ENCODE results near the gene MAD1L1.

MAD1L1 gene

DNA sequence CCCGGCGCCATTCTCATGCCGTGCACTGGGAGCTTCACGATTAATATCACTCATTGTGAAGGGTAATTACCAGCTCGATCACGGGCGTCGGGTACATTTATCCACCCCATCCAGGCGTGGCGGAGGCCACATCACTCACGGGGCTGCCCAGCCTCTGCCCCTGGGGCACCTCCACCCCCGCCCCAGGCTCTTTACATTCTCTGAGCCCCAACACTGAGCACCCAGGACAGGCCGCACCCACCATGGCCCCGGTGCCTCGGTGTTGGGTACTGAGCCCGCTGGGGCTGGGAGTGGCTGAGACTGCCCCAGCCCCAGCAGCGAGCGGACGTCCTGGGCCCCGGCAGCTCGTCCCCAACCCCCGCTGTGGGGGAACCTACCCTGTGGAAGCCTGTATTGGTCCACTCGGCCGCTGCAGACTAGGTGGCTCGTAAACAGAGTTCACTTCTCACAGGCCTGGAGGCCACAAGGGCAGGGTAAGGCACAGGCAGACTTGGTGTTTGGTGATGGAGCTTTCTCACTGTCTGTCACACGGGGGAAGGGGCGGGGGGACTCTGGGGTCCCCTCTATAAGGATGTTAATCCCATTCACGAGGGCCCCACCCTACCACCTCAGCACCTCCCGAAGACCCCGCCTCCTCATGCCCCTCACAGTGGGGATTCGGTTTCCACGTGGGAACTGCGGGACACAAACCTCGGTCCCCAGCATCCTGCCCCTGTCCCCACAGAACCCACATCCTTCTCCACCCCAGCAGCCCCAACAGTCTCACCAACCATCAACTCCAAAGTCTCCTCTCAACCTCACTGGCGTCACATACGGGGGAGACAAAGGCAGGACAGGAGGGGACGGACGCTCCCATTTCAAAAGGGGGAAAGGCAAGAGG is 378.5 kb downstream of the MAD1L1 start:
- no peak for DNase-seq

DNA sequence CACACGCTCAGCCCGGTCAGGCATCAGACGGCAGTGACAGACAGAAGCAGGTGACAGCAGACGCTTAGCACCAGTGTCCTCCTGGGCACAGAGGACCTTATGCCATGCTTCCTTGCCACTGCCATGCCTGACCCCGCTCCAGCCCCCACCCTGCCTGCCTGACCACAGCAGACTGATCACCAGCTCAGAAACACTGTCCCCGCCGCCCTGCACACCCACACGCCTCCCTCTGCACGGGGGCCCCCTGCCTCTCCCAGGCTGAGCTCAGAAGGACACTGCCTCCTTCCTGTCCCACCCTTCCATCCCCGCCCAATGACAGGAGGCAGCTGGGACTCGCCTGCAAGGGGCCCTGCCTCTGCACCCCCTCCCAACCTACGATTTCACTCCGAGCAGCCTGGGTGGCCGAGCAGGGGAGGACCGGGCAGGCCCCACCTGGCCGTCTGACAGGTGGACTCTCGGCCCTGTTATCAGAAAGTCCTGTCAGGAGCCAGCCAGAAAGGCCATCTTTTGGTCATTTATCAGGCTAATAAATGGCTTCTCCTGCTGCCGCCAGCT is 379.2 kb downstream of the MAD1L1 start:
- no peak for DNase-seq

DNA sequence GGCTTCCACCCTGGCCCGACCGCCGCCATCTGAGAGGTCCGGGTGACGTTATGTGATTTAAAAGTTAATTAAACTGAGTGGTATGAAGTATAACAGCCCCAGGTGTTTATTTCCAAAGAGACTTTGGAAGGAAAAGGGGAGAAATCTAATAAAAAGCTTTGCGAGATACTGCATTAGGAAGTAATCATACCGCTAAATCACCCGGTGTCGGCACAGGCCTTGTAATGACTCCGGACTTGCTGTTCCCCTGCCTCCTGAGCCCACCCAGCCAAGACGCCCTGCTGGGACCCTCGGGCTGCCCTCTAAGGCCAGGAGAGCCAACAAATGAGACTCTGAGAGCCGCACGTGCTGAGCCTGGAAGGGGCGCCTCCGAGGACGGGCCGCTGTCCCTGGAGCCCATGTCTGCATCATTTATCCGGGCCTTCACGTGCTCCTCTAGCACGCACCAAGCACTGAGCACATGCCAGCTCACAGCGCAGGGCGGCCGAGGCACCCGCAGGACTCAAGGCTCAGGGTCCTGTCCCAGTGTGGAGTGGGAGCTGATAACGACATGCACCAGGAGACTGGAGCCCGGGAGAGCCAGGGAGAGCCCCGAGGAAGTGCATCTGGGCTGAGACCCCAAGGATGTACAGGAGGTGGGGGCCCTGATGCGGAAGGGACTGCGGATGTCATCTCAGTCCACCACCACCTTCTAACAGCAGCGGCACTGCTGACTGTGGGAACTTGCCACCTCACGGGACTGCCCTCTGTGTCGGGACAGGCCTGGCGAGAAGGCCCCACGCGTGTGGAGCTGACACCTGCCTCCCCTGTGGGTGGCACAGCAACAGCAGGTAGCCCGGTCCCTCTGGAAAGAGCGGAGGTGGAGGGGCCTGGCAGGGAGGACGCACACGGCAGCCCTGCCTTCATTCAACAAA is 380.0 kb downstream of the MAD1L1 start:
- DNase-seq, result no peak

DNA sequence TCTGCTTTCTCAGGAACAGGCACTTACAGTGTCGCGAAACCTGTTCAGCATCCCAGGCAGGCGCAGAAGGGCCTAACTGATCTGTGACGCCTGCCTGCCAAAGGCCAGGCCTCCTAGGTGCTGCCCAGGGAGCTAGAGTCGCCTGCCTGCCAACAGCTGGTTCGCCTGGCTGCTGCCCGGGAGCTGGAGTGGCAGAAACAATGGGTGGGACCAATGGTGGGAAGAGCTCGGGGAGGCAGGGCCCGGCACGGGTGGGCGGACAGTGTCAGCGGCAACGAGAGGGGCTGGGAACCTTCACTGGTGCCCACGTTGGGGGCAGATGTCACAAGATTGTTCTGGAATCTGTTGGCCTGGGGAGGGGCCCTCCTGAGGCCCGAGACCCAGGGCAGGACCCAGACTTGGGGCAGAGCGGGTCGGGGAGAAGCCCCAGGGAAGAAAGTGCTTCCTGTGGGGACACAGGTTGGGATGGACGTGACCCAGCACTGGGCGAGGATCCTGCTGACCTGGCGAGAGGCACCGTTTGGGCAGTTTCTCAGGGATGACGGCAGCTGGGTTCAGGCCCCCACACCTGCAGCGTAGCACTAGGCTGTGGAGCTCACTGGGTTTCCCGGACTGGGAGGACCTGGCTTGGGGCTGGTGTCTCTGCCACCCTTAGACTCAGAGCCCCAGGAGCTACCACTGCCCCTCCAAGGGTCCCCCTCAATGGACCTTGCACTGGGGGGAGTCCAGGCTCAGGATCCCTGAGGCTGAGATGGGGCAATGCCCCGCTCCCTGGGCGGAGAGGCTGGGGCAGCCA is 380.8 kb downstream of the MAD1L1 start:
- no peak for DNase-seq

DNA sequence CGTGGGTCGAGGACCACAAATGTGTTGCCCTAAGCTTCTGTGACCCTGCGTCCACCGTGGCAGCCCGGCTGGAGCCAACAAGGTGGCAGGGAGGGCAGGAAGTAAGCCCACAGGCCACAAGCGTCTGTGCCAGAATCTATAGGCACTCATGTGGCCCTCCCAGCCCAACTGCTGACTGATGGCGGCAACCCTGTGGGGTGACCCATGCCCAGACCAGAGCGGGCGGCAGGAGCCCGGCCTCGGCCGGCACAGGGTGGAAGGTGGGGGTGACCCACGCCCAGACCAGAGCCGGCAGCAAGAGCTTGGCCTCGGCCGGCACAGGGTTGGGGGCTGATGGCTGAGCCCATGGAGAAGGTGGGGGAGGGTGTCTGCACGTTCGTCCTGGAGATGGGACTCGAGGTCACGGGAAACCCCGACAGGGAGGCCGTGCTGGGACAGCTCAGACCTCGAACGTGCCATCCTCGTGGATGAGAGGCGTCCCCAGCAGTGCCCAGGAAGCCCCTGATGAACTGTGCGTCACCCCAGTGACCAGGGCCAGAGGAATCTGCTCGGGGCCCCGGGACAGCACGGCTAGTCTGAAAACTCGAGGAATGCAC is 381.7 kb downstream of the MAD1L1 start:
- no peak for DNase-seq

DNA sequence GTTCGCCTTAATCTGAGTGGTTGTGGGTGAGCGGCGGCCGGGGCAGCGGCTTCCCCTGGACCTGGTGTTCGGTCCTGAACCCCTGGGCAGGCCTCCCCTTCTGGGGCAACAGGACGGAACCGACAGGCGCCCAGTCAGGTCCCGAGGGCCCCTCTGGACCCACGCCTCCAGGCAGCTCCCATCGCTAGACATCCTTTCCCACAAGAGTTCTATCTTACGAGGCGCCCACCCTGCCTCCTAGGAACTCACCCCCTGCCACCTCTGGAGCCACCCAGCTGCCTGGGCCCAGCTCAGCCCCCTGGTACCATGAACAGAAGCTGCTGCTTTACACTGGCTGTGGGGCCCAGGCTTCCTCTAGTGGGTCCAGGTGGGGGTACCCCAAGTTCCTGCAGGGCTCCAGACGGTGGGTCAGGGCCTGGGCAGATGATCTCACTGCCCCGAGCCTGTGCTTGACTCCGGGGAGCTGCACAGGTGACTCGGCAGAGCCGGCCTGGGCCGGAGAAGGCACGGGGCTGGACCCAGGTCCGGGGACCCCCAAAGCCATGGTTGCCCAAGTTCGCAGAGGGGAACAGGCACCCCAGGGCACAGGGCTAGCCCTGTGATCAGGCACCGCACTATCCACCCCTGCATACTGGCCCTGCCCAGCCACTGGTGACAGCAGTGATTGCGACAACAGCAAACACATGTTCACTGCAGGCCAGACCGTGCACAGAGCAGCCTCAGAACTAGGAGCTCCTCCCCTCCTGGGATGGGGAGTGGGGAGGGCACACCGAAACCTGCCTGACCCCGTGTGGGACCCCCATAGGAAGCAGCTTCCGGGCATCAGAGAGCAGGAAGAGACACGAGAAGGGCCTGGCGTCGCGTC is 382.4 kb downstream of the MAD1L1 start:
- no peak for DNase-seq

DNA sequence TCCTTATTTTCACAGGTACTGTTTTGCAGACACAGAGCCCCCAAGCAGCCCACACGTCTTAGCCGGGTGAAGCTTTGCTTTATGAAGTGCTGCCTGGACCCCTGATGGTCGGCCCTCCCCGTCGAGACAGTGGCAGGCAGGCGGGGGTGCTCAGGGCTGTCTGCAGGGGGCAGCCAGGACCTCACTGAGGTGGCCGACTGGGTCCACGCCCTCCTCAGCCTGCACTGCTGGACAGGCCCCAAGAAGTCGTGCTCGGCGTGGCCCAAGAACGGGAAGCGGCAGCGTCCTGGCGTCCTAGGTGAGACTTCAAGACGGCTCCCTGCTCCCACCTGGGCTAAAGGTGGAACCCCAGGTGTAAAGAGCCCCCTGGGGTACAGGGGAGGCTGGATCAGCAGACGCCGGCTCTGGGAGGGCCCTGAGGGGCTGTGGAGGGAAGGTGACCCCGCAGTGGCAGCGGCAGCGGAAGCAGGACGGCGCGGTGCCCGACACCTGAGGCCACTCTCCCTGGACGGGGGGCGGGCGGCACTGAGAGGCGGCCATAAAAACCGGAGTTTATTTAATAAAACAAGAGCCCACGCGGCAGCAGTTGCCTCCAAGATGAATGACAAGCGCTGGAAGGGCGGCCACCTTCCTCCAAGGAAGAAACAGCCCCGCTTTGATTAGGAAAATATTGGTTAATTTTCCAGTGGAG is 383.2 kb downstream of the MAD1L1 start:
- no peak for DNase-seq

DNA sequence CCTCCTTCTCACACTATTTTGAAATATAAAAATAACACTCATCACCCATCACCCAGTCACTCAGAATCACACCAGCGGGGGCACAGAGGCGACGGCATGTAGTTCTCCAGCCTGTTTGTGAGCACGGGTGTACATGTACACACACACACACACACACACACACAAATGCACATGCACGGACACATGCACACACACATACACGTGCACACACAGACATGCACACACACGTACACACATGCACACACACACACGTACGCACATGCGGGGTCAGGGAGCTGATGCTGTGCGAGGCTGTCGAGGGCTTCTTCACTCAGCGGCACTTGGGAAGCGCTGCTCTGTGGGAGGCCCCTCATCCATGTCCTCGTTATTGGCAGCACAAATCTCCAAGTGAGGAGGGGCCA is 383.8 kb downstream of the MAD1L1 start:
- no peak for DNase-seq

DNA sequence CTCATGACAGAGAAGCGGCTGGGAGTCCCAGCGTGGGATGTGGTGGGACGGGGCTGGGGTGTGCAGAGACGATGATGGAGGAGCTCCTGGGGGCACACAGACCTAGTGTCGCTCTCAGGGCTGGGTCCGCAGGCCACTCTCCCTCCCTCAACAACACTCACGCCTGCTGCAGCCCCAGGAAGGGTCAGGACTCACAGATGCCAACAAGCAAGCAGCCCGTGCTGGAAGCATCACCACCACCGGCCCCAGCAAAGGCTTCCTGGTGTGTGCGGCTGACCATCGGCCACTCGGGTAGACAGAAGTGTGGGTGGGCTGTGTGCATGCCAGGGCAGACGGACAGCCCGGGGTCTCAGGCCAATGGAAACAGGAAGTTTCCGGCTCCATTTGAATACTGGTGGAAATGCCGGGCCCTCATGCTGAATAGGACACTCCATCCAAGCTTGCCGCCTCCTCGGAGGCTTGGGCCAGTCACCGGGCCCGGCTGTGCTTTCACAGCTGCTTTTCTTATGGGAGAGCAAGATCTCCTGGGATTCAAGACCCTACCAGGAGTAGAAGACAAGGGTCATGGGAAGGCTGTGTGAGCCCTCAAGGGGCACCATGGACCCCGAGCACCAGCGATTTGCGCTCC is 384.6 kb downstream of the MAD1L1 start:
- DNase-seq, result no peak

DNA sequence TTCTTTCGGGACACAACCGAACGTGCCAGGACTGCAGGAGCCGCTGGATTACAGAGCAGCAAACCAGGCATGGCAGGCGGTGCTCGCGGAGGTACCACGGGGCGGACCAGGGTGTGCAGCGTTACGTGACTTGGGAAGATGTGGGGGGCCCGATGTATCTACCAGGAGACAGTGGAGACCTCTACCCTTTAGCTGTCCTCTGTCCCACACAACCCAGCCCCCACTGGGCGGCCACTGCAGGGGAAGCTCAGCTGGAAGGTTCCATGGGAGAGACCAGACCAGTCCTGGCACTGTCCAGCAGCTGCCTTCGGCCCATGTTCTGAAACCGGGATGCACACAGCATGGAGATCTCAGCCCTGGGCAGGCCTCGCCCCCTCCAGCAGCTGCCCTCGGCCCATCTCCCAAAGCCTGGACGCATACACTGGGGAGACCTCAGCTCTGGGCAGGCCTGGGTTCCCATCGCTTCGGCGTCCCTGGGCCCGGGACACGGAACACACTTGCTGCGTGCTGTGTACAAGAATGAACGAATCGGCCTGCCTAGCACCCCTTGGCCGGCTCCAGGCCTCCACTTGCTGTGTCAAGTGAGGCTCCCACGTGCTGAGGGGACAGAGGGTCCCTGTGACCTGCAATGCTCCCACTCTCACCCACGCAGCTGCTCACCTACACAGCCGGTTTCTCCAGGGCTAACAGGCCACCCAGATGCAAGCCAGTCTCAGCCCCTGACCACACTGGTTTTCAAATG is 385.3 kb downstream of the MAD1L1 start:
- DNase-seq, result no peak

DNA sequence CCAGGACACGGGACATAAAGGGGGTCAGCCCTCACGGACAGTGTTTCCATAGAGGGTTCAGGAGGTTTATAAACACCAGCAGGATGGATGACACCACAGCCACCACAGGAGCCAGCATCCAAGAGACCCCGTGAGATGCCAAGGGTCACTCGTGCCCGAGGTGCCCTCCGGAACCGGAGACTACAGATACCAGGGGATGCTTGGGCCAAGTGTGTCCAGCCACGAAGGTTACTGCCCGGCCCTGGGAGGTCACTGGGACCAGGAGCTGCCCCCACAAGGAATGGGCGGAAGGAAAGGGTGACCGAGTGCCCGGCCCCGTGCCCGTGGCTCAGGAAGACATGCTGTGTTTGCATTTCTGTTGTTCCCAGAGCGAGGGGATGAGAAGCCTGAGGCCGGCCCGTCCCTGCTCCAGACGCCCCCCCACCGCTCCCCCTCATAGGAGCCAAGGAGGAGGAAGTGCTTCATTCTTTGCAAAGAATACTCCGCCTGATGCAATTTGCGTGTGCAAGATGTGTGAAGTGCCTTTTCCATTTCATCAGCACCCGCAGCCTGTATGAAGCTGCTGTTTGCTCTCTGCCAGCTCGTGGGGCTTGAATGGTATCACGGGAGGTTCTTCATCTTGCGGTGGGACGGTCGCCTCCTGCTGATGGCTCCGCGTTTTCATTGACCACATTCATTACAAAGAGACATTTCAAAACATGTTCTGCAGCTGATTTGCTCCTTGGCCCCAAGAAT is 386.2 kb downstream of the MAD1L1 start:
- no peak for DNase-seq

DNA sequence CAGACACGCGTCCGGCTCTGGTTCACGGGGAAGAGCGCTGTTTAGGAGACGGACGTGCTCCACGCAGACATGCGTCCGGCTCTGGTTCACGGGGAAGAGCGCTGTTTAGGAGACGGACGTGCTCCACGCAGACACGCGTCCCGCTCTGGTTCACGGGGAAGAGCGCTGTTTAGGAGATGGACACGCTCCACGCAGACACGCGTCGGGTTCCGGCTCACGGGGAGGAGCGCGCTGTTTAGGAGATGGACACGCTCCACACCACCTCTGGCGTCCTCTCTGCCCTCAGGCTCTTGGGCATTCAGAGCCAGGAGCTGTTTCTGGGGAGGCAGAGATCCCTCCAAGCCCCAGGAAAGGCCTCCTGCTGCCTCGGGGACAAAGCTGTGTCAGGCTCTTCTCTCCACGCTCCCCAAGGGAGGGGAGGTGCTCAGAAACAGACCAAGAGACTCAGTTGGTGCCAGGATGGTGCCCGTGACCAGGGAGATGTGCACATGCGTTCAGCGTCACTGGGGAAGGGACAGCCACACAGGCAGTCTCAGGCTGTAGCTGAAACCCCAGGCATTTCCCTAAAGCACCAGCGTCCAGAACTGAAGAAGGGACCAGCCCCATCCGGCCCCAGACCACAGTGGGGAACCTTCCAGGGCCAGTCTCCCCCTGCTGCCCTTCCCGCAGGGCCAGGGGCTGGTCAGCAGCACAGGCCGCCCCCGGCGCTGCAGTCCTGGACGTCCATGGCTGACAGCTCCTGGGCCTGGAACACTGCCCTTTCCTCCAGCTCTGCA is 387.0 kb downstream of the MAD1L1 start:
- DNase-seq, result no peak

DNA sequence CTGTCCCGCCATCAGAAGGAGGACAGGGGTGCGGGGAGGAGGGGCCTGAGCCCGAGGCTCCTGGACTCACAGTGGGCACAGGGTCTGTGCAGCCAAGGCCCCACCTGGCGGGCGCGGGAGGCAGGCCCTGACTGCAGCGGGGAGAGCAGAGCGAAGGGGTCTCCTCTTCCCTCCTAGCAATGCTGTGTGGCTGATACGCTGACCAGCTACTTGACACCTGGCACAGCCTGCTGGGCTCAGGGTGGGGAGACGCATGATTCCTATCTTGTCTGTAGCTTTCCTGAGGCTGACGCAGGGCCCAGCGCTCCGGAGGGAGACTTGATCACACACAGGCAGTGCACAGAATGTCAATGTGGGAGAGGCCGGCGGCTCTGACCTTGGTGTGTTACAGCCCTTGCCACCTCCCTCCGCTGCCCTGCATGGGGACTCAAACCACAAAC is 387.8 kb downstream of the MAD1L1 start:
- DNase-seq, result no peak

DNA sequence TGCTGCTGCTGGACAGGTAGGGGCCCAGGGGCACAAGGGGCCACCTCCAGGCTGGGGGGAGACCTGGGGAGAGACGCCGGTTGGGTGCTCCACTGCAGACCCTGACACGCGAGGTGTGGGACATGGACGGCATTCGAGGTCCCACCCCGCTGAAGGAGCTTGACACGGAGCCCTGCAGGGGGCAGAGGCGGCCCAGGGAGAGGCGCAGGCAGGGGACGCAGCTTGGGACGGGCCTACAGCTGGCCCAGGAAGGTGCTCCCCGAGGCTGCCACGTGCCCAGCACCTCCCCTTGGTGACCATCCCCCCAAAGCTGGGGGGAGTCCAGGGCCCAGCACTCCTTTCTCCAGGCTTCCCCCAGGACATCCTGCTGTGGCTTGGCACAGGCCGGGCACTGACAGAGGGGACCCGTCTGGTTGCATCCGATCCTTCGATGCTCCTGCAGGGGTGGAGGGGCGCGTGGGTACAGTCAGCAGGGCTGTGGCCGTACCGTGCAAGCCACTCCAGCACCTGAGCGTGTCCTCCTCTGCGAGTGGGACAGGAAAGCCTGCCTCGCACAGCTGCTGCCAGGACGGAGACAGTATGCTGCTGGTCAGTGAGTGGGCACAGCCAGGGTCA is 388.3 kb downstream of the MAD1L1 start:
- no peak for DNase-seq

DNA sequence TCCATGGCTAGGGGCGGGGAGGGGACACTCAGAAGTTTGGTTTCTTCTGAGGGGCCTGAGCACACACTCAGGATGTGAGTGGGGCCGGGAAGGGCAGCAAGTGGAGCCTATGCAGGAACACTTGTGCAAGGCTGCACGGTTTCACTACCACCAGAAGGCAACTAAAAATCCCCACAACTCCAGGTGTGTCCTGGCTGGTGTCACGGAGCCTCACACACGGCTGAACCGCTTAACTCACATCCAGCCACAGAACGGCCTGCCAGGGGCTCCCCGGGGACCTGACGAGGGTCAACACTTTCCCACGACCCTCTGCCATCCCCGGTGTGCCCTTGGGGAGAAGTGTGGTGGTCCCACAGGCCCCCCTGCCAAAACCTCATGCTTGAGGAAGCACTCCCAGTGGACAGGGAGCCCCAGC is 388.8 kb downstream of the MAD1L1 start:
- DNase-seq, result no peak

DNA sequence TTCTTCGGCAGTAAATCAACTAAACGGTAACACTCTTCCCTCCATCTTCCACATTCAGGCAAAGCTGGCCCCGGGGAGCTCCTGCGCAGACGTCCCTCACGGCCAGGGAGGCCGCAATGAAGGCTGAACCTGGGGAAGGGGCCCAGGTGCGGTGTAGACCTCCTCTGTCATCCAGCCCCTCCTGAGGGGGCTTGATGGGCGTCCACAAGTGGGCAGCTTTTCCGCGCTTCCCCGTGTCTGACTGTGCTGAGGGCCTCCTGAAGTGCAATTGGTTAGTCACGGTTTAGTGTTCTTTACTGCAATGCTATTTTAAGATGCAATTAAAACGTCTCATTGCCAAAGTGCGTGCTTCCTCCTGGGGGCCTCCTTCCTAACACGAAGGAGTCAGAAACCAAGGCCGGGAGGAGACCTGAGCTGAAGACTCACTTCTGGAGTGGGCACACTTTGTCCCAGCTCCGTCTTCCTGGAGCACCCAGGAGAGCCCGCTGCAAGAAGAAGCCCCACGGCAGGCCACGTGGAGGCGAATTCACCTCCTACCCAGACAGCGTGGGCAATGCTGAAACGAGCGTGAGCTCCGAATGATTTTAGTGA is 389.4 kb downstream of the MAD1L1 start:
- no peak for DNase-seq
